HFF-Myc (cell line): ENCODE data around the gene COMT.

Source experiments
- DNase-seq: peaks from one replicate; pipeline ENCODE4 v3.0.0-alpha.2; 2011; ENCODE audit warnings: low read depth; ENCODE audit errors: extremely low read depth
- H3K4me3 ChIP-seq: replicated peaks from 2 replicates; pipeline ENCODE4 v1.5.1; 2011; ENCODE audit warnings: low read depth, mild to moderate bottlenecking, control low read depth, low read length
- TF ChIP-seq, protein P1 (sequence below): IDR thresholded peaks from 2 replicates; pipeline ENCODE4 v1.5.1; 2012; ENCODE audit warnings: mild to moderate bottlenecking, low read depth, low read length, control low read depth; ENCODE audit errors: missing control alignments

The COMT gene

DNA sequence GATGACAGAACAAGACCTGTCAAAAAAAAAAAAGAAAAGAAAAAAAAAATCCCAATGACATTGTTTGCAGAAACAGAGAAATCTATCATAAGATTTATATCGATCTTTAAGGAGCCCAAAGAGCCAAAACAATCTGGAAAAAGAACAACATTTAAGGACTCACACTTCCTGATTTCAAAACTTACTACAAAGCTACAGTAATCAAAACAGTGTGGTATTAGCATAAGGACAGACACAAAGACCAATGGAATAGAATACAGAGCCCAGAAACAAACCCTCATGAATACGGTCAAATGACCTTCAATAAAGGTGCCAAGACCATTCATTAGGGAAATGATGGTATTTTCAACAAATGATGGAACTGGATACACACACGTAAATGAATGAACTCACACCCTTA is 62.9 kb downstream of the COMT start:
- DNase-seq, result no peak
- H3K4me3 ChIP-seq, result no peak overlapping the region
- TF ChIP-seq, protein P1, sequence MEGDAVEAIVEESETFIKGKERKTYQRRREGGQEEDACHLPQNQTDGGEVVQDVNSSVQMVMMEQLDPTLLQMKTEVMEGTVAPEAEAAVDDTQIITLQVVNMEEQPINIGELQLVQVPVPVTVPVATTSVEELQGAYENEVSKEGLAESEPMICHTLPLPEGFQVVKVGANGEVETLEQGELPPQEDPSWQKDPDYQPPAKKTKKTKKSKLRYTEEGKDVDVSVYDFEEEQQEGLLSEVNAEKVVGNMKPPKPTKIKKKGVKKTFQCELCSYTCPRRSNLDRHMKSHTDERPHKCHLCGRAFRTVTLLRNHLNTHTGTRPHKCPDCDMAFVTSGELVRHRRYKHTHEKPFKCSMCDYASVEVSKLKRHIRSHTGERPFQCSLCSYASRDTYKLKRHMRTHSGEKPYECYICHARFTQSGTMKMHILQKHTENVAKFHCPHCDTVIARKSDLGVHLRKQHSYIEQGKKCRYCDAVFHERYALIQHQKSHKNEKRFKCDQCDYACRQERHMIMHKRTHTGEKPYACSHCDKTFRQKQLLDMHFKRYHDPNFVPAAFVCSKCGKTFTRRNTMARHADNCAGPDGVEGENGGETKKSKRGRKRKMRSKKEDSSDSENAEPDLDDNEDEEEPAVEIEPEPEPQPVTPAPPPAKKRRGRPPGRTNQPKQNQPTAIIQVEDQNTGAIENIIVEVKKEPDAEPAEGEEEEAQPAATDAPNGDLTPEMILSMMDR, result no peak

DNA sequence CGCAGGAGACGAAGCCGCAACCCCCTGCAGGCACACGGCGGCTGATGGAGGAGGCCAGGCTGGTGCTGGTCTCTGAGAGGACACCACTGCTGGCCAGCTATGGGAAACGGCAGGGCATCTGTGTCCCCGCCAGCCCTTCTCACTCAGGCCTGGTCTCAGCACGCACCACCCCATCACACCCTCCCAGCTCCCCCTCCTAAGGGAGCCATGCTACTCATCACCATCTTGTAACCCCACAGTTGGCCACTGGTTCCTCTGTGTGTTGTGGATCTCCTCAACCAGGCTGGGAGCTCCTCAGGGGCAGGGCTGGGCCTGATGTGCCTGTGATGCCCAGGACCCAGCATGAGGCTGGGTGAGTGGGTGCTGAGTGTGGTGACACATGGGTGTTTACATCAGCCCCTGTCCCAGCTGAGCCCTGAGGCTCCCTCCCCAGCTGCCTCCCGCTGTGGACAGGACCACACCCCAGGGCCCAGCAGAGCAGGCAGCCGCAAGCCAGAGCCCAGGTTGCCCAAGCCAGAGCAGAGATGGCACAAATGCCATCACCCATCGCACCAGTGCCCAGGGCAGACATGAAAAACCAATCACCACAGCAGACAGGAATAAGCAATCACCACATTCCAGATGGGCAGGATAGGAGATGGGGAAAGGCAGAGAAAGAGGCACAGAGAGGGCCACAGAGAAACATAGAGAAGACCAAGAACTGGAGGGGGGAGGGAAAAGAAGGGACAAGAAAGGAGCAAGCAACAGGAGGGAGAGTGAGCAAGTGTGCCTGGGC is 66.8 kb downstream of the COMT start:
- no peak for DNase-seq
- TF ChIP-seq, protein P1, result no peak
- H3K4me3 ChIP-seq, result no peak overlapping the region

DNA sequence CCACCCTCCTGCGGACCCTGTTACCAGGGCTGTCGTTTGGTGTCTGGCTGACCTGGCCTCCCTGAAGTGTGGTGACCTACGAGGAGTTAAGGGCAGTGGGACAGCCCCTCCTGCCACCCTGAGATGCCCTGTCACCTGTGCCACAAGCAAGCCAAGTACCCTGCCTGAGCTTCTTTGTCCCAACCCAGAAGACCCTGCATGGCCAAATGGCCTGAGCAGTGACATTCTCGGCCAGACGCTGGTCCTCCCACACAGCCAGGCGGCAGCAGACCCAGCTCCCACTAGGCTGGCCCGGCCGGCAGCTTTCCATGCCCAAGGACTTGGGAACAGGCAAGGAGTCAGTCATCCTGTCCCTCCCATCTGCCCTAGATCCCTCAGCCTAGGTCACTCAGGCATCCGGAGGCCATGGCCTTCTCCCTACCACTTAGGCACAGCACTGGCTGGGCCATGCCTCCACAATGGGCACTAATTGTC is 67.5 kb downstream of the COMT start:
- no peak for DNase-seq
- no peak overlapping the region for H3K4me3 ChIP-seq
- TF ChIP-seq, protein P1, result no peak

DNA sequence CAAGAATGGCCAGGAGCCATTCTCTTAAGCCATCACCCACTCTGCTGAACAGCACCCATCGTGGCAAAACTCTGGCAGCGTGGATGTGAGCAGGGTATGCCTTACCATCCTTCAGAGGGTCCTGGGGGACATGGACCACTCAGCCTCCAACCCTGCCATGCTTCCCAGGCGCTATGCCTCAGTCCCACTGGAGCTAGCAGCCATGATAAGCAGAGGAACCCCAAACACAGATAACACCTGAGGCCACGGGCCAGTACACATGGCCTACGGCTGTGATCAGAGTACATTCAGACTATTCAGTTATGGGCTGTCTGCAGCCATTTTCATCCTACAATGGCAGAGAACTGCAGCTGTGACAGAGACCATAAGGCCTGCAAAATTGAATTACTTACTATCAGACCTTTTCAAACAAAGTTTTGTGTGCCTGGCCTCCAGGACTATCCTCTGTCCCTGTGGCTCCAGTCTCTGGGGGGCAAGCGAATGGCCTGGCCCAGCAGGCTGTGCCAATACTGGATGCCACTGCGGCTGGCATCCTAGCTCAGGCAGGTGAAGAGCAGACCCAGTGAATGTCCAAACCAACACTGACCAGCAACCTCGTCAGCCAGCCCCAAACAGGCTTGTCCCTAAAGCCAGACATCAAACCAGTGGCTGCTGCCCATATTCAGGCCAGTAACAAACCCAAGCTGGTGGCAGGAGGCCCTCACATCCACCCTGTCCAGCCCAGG is 68.2 kb downstream of the COMT start:
- TF ChIP-seq, protein P1, result no peak

DNA sequence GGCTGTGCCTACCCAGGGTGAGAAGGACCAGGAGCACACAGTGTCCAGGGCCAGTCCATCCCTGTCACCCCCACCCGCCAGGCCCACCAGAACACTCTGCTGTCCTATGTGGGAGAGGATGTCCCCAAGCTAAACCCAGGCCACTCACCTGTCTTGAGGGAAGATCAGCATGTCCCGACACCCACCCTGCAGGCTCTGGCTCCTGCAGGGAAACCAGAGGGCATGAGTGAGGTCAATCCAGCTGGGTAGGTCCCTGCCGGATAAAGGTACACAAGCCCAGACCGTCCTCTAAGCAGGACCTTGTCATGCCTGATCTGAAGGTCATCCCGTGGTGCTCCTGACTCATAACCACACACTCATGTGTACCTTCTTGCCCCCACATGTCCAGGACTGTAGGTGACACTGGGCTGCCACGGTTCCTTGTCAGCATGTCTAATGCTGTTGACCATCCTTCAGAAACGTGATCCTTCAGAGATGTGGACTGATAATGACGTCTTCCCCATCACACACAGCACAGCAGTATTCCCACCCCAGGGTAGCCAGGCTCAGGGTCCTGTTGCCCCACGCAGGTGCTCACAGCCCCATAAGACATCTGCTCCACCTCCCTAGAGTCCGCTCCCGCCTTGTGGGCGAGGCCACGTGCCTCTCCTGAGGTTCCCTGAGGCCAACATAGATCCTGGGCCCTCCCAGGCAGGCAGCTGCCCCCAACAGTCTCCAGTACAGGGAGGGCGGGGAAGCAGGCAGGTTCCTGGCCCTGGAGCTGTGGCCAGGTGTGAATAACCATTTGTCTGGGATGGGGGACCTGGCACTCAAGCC is 68.9 kb downstream of the COMT start:
- no peak overlapping the region for H3K4me3 ChIP-seq
- DNase-seq, result no peak
- TF ChIP-seq, protein P1, result no peak

More for the DNA sequence above, 68.2 kb downstream of the COMT start:
- H3K4me3 ChIP-seq, result no peak overlapping the region
- no peak for DNase-seq

DNA sequence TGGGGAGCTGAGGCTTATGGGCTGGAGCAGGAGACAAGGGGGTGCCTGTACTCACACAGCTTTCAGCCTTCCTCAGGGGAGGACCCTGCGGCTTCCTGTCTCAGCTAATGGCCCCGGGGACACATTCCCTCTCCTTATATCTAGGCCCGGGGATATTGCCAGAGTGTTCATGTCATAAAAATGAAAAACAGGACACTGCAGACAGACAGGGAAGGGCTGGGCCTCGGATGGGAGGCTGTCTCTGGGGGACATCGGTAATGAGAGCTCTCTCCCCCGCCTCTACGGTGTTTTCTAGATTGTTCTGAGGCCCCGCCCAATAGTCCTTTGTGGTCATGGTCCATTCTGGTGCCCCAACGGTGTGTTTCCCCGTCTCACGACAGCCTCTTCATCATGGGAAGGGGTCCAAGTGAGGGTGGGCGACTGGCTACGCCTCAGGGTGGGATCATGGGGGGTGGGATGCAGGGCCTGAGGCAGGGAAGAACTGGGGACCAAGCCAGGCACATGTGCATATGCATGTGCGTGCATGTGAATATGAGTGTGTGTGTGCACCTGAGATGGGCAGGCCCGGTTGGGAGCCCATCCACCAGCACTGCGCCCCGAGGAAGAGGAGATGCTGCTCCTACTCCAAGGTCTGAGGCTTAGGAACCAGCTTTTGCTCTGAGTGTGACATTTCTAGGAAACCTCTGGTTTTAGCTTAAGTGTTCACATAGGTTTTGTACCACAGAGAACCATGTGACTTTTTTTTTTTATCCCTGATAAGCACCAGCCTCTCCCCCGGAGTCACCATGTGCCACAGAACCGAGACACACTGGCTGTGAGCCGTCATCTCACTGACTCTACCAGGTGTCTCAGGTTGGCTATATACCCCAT is 69.8 kb downstream of the COMT start:
- TF ChIP-seq, protein P1, result no peak
- H3K4me3 ChIP-seq, result no peak overlapping the region
- no peak for DNase-seq
